CD4-positive, alpha-beta T cell treated with Interleukin-12 subunit alpha and Interleukin-12 subunit beta, for 1 hour (primary cell): ENCODE results near the gene DYNLRB2.

Experiments
- DNase-seq: peaks from one replicate; pipeline ENCODE4 v3.0.0-alpha.2; 2020

Gene DYNLRB2

DNA sequence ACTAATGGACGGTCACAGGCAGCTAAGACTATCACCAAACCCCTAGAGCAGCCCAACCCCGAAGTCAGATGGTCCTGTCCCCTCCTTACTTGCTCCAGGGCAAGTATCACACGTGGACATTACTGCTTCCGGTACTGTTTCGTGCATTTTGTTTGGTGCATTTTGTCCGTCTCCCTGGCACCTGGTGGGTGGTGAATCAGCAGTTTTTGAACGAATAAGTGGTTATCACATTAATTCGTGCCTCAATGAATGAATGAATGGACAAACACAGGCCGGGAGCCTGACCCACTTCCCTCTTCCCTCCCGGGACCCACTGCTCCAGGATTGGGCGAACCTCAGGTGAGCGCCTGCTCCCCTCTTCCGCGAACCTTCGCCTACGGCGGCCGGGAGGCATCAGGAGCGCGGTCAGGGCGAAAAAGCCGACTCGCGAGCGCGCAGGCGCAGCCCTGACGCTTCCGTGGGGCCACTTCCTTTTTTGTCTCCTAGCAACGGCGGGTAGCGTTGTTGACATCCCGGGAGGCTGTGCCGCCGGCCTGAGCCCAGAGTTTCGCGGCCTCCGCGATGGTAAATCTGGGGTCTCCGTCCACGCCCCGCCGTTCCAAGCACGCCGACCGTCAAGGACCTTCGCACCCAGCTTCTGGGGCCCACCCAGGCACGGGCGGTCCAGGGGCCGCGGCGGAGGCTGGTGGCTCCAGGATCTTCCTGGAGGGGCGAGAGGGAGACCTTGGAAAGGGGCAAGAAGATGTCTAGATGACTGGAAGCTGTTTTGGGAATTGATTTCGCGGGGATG is at the start of gene DYNLRB2:
Gene DYNLRB2, plus strand, starts transcription at position 478 of the 790 bp plus-strand sequence. Its CDS starts 84 bp downstream, at position 562.
- DNase-seq: peak; percentile 96

DNA sequence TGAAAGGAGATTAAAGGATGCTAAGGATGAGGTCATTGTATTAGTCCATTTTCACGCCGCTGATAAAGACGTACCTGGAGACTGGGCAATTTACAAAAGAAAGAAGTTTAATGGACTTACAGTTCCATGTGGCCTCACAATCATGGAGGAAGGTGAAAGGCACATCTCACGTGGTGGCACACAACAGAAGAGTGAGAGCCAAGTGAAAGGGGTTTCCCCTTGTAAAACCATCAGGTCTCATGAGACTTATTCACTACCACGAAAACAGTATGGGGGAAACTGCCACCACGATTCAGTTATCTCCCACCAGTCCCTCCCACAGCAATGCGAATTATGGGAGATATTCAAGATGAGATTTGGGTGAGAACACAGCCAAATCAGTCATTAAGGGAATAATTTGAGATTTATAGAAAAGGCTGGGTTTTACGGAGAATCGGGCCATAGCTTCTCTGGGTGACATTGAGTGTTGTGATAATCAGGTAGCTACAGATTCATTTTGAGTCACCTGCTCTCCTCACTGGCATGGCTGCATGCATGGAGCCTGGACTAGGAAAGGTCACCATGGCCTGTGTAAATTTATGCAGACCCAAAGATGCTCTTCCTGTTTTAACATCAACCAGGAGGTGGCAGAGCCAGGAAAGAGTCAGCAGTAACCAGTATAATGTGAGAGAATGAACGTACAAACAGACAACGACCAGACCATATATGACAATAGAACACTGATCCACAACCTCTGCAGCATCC is 40.5 kb upstream of the DYNLRB2 start:
- peak; percentile 8 for DNase-seq

DNA sequence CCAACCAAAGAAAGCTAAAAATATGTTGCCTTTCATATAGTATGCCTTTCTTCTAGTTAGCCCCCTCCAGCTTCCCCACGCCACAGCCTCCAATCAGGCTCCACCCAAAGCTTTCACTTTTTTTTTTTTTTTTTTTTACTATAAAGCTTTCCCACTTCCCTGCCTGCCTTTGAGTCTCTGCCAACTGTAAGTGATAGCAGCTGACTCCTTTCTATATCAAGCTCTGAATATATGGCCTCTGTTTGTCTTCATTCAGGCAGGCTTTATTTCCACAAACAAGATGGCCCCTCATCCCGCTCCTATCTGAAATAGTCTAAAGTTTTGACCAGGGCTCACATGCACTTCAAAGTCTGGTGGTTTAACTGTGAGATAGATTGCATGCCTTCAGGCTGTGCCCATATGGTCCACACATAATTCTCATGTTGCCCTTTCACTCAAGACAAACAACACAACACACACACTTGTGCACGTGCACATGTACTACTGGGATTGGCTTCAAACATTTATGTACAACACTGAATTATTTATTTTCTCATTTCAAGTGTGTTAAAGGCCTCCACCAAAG is 39.8 kb upstream of the DYNLRB2 start:
- DNase-seq: no peak

DNA sequence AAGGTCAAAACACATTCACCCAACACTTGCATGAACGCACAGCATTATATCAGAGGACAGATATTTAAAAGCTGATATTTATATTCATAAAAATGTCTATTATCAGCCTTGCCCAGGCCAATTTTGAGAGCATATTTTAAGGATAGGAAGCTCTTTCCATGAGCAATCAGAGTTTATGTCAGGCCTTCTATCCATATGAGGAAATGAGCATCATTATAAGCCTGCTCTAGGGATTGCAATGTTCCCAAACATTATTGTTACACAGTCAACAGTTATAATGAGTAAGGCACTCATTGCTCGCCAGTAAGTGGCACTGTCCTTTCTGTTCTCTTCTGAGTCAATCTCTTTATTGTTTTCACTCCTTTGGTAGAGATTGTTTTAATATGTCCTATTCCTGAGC is 37.7 kb upstream of the DYNLRB2 start:
- no peak for DNase-seq

DNA sequence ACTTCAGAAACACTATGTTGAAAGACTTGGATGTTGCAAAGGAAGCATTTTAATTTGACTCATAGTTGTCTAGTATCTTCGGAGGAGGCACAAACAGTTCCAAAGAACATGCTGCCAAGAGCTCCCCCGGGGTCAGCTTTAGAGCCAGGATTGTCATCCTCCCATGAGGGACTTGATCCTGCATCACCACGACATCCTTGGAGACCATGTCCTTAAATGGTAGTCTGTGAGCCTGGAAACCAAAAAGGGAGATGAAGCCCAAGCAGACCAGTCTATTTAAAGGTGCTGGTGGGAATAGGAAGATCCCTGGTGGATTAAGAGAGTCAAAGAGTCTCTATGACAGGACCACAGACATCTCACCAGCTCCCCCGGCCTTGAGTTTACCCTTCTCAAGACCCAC is 33.3 kb upstream of the DYNLRB2 start:
- DNase-seq: no peak

DNA sequence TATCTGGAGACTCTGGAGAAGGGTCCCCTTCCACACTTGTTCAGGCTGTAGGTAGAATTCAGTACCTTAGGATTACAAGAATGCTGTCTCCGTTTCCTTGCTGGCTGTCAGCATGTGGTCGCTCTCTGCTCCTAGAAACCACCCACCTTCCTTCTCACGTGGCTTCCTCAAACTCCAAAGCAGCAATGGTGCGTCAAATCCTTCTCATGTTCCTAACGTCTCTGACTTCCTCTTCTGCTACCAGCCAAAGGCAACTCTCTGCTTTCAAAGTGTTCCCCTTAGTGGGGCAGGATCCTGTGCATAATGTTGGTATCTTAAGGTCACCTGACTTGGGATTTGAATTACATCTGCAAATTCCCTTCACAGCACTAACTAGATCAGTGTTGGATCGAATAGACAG is 30.9 kb upstream of the DYNLRB2 start:
- DNase-seq: no peak

DNA sequence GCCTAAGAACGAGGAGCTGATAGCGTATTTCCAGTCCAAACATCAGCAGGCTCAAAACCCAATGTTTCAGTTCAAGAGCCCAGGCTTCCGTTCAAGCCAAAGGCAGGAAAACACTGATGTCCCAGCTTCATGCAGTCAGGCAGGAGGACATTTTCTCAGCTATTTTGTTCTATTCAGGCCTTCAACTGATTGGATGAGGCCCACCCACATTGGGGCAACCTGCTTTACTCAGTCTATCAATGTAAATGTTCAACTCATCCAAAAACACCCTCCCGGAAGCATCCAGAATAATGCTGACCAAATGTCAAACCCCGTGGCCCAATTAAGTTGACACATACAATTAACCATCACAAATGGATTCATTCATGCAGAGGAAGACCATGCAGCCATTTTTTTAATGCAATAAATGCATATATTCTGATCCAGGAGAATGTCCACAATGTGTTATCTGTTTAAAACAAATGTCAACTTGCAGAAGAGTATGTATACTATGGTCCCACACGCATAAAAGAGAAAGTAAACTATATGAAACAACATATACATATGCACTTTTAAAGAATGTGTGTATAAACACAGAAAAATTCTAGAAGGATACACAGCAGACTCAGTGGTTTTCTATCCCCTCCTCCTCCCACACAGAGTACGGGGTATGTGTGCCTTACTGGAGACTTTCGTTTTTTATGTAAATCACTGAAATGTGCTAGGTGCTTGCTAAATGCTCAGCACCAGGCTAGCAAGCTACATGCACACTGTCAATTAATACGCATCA is 28.8 kb upstream of the DYNLRB2 start:
- no peak for DNase-seq

DNA sequence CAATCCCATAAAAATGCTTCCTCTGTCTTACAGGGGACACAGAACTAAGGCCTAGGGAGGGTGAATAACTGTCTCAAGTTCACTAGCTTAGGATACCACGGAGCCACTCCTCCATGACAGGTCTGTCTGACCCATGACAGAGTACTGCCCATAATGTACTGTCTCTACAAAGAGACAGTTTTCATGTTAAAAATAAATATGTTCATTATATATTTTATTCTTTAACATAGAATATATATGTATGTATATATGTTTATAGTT is 28.3 kb upstream of the DYNLRB2 start:
- no peak for DNase-seq

DNA sequence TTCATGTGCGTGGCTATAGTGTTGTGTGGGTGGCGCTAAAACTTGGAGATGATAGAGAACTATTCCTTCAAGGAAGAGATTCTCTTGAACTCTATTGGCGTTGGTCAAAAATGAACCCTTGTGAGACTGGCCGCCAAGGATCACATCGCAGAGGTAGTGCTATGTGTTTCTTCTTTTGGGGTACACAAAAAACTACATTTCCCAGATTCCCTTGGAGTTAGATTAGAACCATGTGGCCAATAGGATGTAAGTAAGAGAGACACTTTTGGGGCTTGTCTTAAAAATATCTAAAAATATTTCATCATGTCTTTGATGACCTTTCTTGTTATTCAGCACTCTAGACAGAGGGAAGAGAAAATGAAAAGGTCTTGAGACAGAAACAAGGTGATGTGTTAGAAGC is 25.4 kb upstream of the DYNLRB2 start:
- no peak for DNase-seq

DNA sequence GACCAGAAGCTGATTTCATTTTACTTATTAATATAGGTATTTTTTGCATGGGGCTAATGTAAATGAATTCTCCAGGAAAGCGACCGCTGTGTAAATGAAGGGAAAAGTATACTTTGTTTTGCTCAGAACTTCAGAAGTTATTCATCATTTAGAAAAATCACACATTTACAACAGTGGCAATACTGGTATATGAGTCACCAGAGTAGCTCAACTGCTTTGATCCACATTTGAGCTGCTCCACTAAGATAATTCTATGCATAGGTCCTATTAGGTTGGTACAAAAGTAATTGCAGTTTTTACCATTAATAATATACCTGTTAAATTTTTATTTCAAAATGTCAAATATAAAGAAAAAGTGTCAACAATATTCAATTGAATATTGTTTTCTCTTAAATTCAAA is 22.9 kb upstream of the DYNLRB2 start:
- no peak for DNase-seq

DNA sequence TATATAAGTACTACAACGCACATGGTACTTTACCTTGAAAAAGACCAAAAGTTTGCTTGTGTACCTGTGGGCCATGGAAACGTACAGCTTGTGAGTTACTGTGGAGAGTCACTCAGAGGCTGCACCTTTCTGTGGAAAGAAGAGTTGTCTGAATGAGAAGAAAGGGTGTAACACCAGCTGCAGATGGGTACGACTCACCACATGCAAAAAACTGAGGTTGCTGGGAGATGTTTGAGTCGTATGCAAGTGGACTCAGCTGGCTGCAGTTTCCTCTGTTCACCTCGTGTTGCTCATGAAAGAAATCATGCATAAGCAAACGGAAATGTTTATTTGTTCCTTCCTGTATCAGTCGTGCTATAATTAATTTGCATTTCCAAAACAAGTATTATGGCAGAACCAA is 22.4 kb upstream of the DYNLRB2 start:
- DNase-seq: peak; percentile 16

DNA sequence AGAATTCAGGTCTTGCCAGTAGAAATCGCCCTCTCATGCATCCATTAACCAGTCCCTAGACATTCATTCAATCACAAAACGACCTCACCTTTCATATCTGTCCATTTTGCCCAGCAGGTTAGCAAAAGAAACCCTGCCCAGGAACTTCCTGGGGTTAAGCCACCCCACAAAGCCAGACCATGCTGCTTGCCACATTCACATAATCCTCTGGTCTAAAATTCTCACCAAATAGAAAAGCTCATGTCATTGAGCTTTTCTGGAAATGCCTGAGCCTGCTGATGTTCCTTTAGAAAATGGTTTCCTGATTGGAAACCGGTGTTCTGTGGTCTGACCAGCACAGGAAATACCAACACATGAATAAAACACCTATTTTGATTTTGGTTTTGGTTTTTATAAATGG is 21.6 kb upstream of the DYNLRB2 start:
- no peak for DNase-seq

DNA sequence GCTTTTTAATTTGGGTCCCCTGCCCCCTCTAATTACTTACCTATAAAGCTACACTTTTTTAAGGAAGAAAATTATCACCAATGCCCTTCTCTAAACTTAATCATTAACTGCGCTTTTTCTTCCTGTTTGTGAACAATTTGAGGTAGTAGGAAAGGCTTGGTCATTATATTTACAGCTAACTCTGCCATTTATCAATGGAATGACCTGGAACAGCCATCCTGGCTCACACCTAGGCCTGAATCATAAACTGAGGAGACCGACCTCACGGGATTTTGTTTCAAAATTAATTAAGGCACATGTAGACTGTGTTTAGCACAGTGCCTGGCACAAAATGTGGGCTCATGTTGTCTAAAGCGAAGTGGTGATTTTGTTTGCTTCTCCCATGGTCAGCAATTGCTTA is 15.4 kb upstream of the DYNLRB2 start:
- DNase-seq: no peak

DNA sequence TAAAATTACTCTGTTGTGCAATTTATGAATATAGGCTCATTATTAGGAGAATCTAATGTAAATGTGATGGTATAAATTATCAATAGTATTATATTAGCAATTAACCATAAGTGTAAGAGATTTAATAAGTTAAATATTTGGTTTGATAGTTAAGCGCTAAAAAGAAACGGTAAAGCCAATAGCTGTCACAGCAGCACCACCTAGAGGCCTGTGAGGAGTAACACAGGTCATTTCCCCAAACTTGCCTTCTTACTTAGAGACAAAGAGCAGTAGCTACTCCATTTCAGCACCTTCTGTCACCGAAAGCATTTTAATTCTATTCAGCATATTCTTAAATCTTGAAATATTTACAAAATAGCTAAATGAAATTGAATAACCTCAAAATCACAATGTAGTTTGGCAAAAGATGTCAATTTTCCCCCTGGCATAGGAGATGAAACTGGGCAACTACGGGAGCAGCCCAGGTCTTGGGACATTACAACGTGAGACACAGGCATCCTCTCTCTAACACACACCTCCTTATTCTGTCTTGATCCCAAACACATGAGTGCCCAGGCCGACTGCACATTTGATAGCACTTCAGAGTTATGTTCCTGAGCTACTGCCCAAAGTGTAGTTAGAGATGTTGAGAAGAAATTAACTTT is 14.3 kb upstream of the DYNLRB2 start:
- DNase-seq: peak; percentile 72

DNA sequence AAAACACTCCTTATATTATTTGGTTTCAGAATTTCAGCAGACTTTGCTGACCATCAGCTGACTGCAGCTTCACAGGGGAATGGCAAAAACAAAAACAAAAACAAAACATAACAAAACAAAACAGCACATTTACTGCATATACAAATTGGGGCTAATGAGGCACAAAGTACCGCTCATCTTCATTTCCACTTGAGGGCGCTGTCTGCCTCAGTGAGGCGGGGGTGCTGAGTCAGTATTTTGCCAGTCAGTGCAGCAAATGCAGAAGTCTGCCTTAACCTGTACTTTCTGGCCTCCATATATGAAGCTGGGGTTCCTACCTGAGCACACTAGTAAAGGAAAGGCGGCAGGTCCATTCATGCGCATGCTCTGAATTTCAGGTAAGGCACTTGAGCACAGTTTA is 13.5 kb upstream of the DYNLRB2 start:
- DNase-seq: peak; percentile 51

DNA sequence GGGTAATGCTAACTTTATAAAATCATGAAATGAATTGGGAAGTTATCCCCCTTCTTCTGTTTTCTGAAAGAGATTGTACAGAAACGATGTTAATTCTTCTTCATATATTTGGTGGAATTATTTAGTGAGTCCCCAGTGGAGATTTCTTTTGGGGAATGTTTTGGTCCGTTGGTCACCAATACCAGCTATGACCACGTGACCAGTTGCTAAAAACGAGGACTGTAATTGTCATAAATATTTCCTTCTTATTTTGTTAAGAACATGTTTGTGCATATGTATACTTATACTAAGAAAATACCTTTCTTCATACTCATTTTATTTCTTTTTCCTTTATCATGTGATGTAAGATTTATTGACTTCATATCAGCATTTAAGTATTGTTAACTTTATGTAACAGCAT is 10.3 kb upstream of the DYNLRB2 start:
- DNase-seq: no peak

DNA sequence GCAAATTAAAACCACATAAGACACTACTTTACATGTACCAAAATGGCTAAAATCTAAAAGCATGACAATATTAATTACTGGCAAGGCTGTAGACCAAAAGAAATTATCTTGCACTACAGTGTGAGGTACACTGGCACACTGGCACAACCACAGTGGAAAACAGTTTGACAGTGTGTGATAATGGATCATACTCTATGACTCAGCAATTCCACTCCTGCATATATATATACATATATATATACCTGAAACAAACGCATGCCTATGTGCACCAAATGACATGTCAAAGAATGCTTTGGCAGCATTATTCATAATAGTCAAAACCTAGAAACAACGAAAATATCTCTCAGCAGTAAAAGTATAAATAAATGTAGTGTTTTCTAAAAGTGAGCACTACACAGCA is 4.6 kb upstream of the DYNLRB2 start:
- no peak for DNase-seq

DNA sequence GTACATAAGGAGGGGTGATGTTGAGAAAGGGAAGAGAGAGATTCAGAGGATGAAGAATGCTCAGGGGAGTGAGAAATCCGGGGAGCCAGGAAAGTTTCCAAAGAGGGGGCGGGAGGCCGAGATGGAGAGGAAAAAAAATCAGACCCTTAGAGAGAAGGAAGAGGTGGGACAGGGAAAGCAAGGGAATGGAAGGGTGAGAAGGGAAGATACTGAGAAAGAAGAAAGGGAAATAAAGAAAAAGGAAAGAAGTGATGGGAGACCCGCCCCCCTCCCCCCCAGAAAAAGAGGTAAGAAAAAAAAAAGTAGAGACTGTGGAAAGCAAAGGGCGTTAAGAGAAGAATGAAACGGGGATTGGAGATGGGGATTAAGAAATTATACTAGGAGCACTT is 507 bp downstream of the DYNLRB2 start:
- no peak for DNase-seq

DNA sequence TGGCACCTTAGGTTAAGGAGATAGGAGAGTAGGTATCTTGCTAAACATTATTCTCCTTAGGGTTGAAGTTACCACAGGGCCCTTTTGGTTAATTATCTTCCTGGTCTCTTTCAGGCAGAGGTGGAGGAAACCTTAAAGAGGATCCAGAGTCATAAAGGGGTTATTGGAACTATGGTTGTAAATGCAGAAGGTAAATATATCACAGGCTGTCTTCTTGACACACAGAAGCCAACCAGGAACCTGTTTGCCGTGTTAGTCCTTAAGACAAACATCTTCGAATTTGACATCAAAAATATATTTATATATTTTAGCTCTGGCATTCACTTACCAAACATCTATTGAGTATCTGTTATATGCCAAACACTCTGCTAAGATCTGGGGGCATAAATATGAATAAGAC is 2.4 kb downstream of the DYNLRB2 start:
- no peak for DNase-seq

DNA sequence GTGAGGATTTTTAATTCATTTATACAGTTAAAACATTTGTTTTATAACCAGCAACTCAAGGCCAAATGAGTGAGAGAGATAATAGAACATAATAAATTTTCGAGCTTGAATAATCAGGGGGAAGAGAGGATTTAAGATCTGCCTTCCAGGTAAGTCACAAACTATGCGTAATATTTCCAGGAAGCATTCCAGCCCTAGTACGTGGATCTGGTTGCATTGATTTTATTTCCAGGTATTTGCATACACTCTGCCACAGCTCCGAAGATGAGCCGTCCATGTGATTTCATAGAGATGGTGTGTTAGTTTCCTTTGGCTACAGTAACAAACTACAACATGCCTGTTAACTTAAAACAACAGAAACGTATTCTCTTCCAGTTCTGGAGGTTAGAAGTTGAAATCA is 3.5 kb downstream of the DYNLRB2 start:
- DNase-seq: no peak

DNA sequence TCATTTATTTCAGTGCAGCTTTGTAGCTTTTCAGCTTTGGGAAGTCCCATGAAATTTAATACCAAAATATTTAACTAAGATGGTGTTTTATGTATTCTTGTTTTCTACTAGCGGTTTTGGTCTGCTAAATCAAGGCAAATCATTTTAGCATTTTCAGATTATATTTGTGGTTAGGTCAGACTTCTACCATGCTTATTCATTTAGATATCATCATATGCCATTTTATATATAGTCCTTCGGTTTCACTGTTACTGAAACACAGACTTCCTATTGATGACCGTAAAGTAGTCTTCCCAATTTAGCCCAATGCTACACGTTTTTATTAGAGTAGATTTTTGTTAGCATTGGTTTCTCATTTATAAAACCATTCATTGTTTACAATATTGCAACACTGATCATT is 5.5 kb downstream of the DYNLRB2 start:
- no peak for DNase-seq

DNA sequence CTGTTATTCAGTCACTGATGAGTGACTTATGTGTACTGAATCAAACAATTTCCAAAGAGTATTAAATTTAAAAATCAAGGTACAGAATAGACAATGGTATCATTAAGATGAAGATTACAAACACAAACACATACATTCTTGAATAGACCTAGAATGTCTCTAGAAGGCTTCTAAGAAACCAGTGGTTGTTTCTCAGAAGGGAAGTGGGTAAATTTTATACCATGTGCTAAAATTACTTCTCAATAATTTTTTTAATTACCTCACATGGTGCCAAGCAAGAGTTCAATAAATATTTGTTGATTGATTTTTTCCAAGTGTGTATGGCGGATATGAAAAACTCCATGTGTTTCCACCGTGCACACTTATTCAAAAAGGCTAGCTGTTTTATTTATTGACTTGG is 6.4 kb downstream of the DYNLRB2 start:
- no peak for DNase-seq

DNA sequence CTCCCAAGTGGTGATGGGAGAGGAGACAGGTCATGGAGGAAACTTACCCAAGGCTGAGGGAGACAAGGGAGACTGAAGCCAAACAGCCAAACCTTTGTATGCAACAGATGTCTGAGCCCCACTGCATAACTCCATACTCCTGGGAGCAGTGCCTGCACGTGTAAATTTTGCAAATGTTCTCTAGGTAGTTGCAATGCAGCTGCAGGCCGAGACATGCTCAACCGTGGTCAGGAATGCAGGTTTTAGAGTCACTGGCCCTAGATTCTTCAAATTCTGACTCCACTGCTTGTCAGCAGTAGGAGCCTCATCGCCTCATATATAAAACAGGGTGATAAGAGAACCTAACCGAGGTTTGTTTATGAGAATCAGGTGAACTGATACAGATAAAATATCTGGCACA is 11.5 kb downstream of the DYNLRB2 start:
- no peak for DNase-seq
